Measurements from ENCODE around the gene GATAD2A. TPM values are rescaled to one million over a fixed set of nuclear protein-coding genes. Genes with fewer than 3 reads are reported as not detected.

GATAD2A gene
- total RNA-seq, 1 donor from 2014 or later: 110 TPM

GRCh38 chr19:19420570-19421298 lies 15.3 kb downstream of the GATAD2A start:
- no peak for DNase-seq (ENCODE audit: low spot score)

GRCh38 chr19:19421299-19421696 lies 15.8 kb downstream of the GATAD2A start:
- no peak for DNase-seq (ENCODE audit: low spot score)

- no peak for DNase-seq (ENCODE audit: low spot score)
These were observed 16.7 kb downstream of the GATAD2A start for GRCh38 chr19:19422156-19422555.

- no peak for DNase-seq (ENCODE audit: low spot score)
These were observed 17.8 kb downstream of the GATAD2A start for GRCh38 chr19:19423322-19423721.

- no peak for DNase-seq (ENCODE audit: low spot score)
These were observed 19.8 kb downstream of the GATAD2A start for GRCh38 chr19:19425170-19425875.

GRCh38 chr19:19426216-19426615 lies 20.7 kb downstream of the GATAD2A start:
- no peak for DNase-seq (ENCODE audit: low spot score)

GRCh38 chr19:19426799-19427198 lies 21.3 kb downstream of the GATAD2A start:
- no peak for DNase-seq (ENCODE audit: low spot score)

- no peak for DNase-seq (ENCODE audit: low spot score)
These were observed 21.8 kb downstream of the GATAD2A start for GRCh38 chr19:19427302-19427701.

GRCh38 chr19:19427944-19428343 lies 22.5 kb downstream of the GATAD2A start:
- no peak for DNase-seq (ENCODE audit: low spot score)

- DNase-seq (ENCODE audit: low spot score): no peak
These were observed 23.3 kb downstream of the GATAD2A start for GRCh38 chr19:19428746-19429145.

- no peak for DNase-seq (ENCODE audit: low spot score)
These were observed 23.9 kb downstream of the GATAD2A start for GRCh38 chr19:19429361-19429760.

GRCh38 chr19:19432732-19433131 lies 27.3 kb downstream of the GATAD2A start:
- no peak for DNase-seq (ENCODE audit: low spot score)

GRCh38 chr19:19433666-19434213 lies 28.3 kb downstream of the GATAD2A start:
- no peak for DNase-seq (ENCODE audit: low spot score)

- DNase-seq (ENCODE audit: low spot score): peak; percentile 17
These were observed 29.1 kb downstream of the GATAD2A start for GRCh38 chr19:19434483-19435045.

GRCh38 chr19:19436137-19436691 lies 30.7 kb downstream of the GATAD2A start:
- no peak for DNase-seq (ENCODE audit: low spot score)

GRCh38 chr19:19438366-19439175 lies 33.1 kb downstream of the GATAD2A start:
- DNase-seq (ENCODE audit: low spot score): no peak

GRCh38 chr19:19439176-19439482 lies 33.7 kb downstream of the GATAD2A start:
- no peak for DNase-seq (ENCODE audit: low spot score)

GRCh38 chr19:19443283-19443682 lies 37.8 kb downstream of the GATAD2A start:
- no peak for DNase-seq (ENCODE audit: low spot score)

- DNase-seq (ENCODE audit: low spot score): no peak
These were observed 38.6 kb downstream of the GATAD2A start for GRCh38 chr19:19443902-19444680.

- no peak for DNase-seq (ENCODE audit: low spot score)
These were observed 39.2 kb downstream of the GATAD2A start for GRCh38 chr19:19444681-19445155.

- no peak for DNase-seq (ENCODE audit: low spot score)
These were observed 39.8 kb downstream of the GATAD2A start for GRCh38 chr19:19445288-19445687.

Measured in mucosa of gallbladder (tissue), 1 donor.